Measurements from ENCODE around the gene NAXE. TPM values are rescaled to one million over a fixed set of nuclear protein-coding genes. Genes with fewer than 3 reads are reported as not detected.
A peak's percentile ranks its signal among the peaks of the same experiment; 100 is the strongest.

The NAXE gene
- total and polyA plus RNA-seq, 2 of the 13 experiments (the other 11 are each of a cell fraction or from before 2014, with no cell fraction given), result 39.4 to 59.4 TPM

GRCh38 chr1:156623946-156624813 is 32.6 kb downstream of the NAXE start (continued):
- TF ChIP-seq ZNF619 (CRISPR knock-in tag; IDR thresholded peaks at IDR 0.05), result no peak
- TF ChIP-seq ZSCAN21 (CRISPR knock-in tag; IDR thresholded peaks at IDR 0.05; ENCODE audit: borderline replicate concordance), result peak; percentile 29; the same call in 1 of the 2 replicates
- TF ChIP-seq ZNF547 (CRISPR knock-in tag; IDR thresholded peaks at IDR 0.05), result peak; percentile 56; the same call in 1 of the 2 replicates
- TF ChIP-seq HNF4A (CRISPR knock-in tag; IDR thresholded peaks at IDR 0.05), result 0 out of 2 replicates have a peak, but pooled peaks have one; percentile 10
- 0 out of 2 replicates have a peak, but pooled peaks have one; percentile 35 for TF ChIP-seq ZNF768 (CRISPR knock-in tag; IDR thresholded peaks at IDR 0.05)
- TF ChIP-seq ZNF34 (CRISPR knock-in tag; IDR thresholded peaks at IDR 0.05; ENCODE audit: borderline replicate concordance), result no peak
- no peak for TF ChIP-seq ZNF460 (CRISPR knock-in tag; IDR thresholded peaks at IDR 0.05; ENCODE audit: borderline replicate concordance)
- TF ChIP-seq ZFP36L1 (CRISPR knock-in tag; IDR thresholded peaks at IDR 0.05), result no peak
- TF ChIP-seq PITX1 (CRISPR knock-in tag; IDR thresholded peaks at IDR 0.05), result no peak
- TF ChIP-seq KDM2A (CRISPR knock-in tag; IDR thresholded peaks at IDR 0.05; ENCODE audit: borderline replicate concordance, low read depth), result 0 out of 2 replicates have a peak, but pooled peaks have one; percentile 4
- TF ChIP-seq DNMT1 (CRISPR knock-in tag; IDR thresholded peaks at IDR 0.05), result no peak
- TF ChIP-seq SP140L (CRISPR knock-in tag; IDR thresholded peaks at IDR 0.05; ENCODE audit: borderline replicate concordance), result no peak
- no peak for TF ChIP-seq ZKSCAN1 (IDR thresholded peaks at IDR 0.05; ENCODE audit: low read length)
- TF ChIP-seq, protein P1, sequence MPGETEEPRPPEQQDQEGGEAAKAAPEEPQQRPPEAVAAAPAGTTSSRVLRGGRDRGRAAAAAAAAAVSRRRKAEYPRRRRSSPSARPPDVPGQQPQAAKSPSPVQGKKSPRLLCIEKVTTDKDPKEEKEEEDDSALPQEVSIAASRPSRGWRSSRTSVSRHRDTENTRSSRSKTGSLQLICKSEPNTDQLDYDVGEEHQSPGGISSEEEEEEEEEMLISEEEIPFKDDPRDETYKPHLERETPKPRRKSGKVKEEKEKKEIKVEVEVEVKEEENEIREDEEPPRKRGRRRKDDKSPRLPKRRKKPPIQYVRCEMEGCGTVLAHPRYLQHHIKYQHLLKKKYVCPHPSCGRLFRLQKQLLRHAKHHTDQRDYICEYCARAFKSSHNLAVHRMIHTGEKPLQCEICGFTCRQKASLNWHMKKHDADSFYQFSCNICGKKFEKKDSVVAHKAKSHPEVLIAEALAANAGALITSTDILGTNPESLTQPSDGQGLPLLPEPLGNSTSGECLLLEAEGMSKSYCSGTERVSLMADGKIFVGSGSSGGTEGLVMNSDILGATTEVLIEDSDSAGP (CRISPR knock-in tag; IDR thresholded peaks at IDR 0.05; ENCODE audit: borderline replicate concordance), result peak; percentile 29; the same call in 1 of the 2 replicates
- TF ChIP-seq KLF6 (CRISPR knock-in tag; IDR thresholded peaks at IDR 0.05), result 0 out of 2 replicates have a peak, but pooled peaks have one; percentile 12
- TF ChIP-seq IKZF4 (CRISPR knock-in tag; IDR thresholded peaks at IDR 0.05; ENCODE audit: borderline replicate concordance, low read depth, not compliant biosample characterization), result no peak
- TF ChIP-seq REPIN1 (CRISPR knock-in tag; IDR thresholded peaks at IDR 0.05; ENCODE audit: borderline replicate concordance, low read depth), result peak; percentile 24; the same call in 1 of the 2 replicates
- TF ChIP-seq STAG1 (CRISPR knock-in tag; IDR thresholded peaks at IDR 0.05), result 0 out of 2 replicates have a peak, but pooled peaks have one; percentile 2
- peak; percentile 24; the same call in 1 of the 2 replicates for TF ChIP-seq RNF2 (conservative IDR thresholded peaks at IDR 0.05; ENCODE audit: low read depth)
- TF ChIP-seq, protein P2, sequence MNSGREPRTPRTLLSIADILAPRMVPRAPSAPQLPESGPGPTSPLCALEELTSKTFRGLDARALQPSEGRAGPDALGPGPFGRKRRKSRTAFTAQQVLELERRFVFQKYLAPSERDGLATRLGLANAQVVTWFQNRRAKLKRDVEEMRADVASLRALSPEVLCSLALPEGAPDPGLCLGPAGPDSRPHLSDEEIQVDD (CRISPR knock-in tag; IDR thresholded peaks at IDR 0.05; ENCODE audit: borderline replicate concordance), result no peak
- no peak for TF ChIP-seq IRF2 (CRISPR knock-in tag; IDR thresholded peaks at IDR 0.05)
- no peak for TF ChIP-seq ZNF550 (CRISPR knock-in tag; IDR thresholded peaks at IDR 0.05; ENCODE audit: borderline replicate concordance)
- TF ChIP-seq IRF9 (CRISPR knock-in tag; IDR thresholded peaks at IDR 0.05; ENCODE audit: borderline replicate concordance), result 0 out of 2 replicates have a peak, but pooled peaks have one; percentile 56
- 0 out of 2 replicates have a peak, but pooled peaks have one; percentile 45 for TF ChIP-seq CSRNP1 (CRISPR knock-in tag; IDR thresholded peaks at IDR 0.05)
- 0 out of 2 replicates have a peak, but pooled peaks have one; percentile 29 for TF ChIP-seq KLF13 (CRISPR knock-in tag; IDR thresholded peaks at IDR 0.05)

All from HepG2 (cell line).